PC-3 (cell line): ENCODE results near the gene LLPH.

Source experiments
- CTCF ChIP-seq: fragments of 300-600 bp; sonication (generic); conservative IDR thresholded peaks from 2 replicates; pipeline ENCODE4 v1.5.1; 2017; ENCODE audit warnings: antibody characterized with exemption, low read depth, mild to moderate bottlenecking, low read length
- EZH2phosphoT487 ChIP-seq: fragments of 300-600 bp; sonication (generic); IDR thresholded peaks from 2 replicates; pipeline ENCODE4 v1.6.1; 2018; ENCODE audit warnings: mild to moderate bottlenecking, antibody characterized with exemption, low read length, borderline replicate concordance

GRCh38 chr12:66164349-66164821 is 33.8 kb upstream of the LLPH start:
- no peak for TF ChIP-seq EZH2phosphoT487
- TF ChIP-seq CTCF = no peak
